ENCODE data around the gene RAB7B.

- TF ChIP-seq CTCF (IDR thresholded peaks at IDR 0.05; ENCODE audit: low read depth, low read length, poor library complexity, severe bottlenecking) (no peak), EZH2phosphoT487 (IDR thresholded peaks at IDR 0.05; ENCODE audit: borderline replicate concordance, low read length) (no peak)
Observed at GRCh38 chr1:206012086-206012859, 9.1 kb upstream of the RAB7B start.
